ENCODE results near the gene ITGB7. TPM values are rescaled to one million over a fixed set of nuclear protein-coding genes. Genes with fewer than 3 reads are reported as not detected.
A peak's percentile ranks its signal among the peaks of the same experiment; 100 is the strongest.

The ITGB7 gene
- total RNA-seq, 2 donors from 2014 or later: 2.3 to 4.9 TPM

DNA sequence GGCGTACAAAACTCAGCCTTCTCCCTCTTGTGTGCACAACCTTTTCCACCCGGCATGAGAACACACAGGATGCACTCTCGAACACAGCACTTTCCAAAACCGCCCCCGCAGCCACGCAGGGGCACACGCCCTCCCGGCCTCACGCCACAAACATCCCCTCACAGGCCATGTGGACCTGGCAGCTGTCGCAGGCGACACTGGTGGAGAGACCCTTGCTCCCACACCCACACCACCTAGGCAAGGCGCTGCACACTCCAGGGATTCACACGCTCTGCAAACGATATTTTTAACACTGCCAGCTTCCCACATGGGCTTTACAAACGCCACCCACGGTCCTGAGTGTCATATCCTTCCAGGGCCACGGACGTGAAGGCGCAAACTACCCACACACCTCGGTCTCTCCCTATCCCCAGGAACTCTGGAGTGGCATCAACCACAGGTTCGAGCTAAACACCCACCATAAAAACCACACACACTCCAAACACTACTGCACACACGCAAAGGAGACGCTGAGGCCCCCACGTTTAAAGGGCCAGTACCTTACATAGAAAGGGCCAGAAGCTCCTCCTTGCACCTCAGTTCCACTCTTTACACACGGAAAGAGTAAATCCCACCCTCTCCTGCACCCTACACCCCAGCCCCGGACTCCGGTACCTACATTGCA lies 12.4 kb upstream of the ITGB7 start:
- no peaks in the 10 kb centered on the region for H3K9me3 ChIP-seq
- peak in 1 of 3 donors; percentile 15 for TF ChIP-seq POLR2A (IDR thresholded peaks at IDR 0.05)
- TF ChIP-seq, protein P1, sequence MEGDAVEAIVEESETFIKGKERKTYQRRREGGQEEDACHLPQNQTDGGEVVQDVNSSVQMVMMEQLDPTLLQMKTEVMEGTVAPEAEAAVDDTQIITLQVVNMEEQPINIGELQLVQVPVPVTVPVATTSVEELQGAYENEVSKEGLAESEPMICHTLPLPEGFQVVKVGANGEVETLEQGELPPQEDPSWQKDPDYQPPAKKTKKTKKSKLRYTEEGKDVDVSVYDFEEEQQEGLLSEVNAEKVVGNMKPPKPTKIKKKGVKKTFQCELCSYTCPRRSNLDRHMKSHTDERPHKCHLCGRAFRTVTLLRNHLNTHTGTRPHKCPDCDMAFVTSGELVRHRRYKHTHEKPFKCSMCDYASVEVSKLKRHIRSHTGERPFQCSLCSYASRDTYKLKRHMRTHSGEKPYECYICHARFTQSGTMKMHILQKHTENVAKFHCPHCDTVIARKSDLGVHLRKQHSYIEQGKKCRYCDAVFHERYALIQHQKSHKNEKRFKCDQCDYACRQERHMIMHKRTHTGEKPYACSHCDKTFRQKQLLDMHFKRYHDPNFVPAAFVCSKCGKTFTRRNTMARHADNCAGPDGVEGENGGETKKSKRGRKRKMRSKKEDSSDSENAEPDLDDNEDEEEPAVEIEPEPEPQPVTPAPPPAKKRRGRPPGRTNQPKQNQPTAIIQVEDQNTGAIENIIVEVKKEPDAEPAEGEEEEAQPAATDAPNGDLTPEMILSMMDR (IDR thresholded peaks at IDR 0.05): no peak
- H3K4me1 ChIP-seq: peaks cover 56% of the 10 kb centered on the region
- 11 to 32% methylated on average over 25 to 27 of the region's 27 CpGs for WGBS, 2 donors
- intact Hi-C loops (cut with DNase I): no loop called here
- no peaks in the 10 kb centered on the region for H3K27me3 ChIP-seq
- H3K4me3 ChIP-seq: peak overlapping the region; percentile 60 to 73
- H3K27ac ChIP-seq: peak overlapping the region; percentile 11 to 100 (median 96)
- H3K36me3 ChIP-seq (replicated peaks in 1 of 2; ENCODE audit: insufficient read depth in 1 of 2, low read depth in 2 of 2): no peaks in the 10 kb centered on the region
- peak in 2 of 4 donors; percentile 30 to 32 for DNase-seq
- ATAC-seq: no peak

DNA sequence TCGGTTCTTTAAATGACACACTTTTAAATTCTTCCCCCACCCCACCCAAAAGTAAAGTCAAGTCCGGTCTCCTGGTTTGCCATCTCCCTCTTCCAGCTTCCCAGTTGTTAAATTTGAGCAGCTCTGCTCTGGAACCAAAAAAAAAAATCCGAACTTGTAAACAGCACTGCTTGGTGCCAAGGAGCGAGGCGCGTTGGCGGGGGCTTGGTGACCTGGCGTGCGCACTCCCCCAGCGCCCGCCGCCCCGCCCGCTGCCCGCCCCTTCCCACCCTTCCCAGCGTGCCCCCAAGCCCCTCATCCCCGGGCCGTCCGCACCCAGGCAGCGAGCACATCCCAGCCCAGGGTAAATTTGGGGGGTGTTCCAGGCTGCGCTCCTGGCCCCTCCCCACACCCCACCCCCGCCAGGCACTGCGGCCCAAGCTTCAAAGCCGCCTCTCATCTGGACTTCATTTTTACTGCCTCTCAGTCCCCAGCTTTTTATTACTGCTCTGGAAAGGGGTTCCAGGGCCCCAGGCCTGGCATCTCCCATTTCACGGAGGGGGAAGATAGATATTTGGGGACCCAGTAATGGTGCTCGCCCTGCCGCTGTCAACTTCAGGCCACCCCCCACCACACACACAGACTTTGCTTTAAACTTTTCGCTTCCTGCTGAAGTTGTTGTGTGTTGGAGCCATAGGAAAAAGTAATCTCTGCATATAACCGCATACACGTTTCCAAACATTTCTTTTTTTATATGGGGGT lies 11.7 kb upstream of the ITGB7 start:
- 62 to 70% methylated on average over 20 to 28 of the region's 30 CpGs for WGBS, 2 donors

DNA sequence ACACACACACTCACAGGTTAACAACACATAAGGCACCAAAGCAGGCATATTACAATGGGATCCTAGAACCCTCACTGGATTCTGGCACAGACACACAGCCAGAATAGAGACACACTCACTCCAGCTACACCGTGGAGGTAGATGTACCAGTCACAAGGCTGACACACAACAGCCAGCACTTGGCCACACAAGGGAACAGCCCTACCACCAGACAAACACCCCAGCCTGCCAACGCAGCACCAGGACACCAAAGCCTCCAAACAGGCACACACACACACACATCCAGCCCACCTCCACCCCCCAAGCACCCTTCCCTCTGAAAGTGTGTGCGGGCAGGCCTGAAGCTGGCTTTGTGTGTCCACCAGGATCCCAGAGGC lies 10.9 kb upstream of the ITGB7 start:
- Histone ChIP-seq H3K27me3 (no peaks in the 10 kb centered on the region), H3K9me3 (no peaks in the 10 kb centered on the region), H3K36me3 (replicated peaks in 1 of 2; ENCODE audit: insufficient read depth in 1 of 2, low read depth in 2 of 2) (no peaks in the 10 kb centered on the region), H3K4me1 (peaks cover 43% of the 10 kb centered on the region), H3K27ac (peak overlapping the region in 1 of 4 donors; percentile 33), H3K4me3 (no peak overlapping the region)
- TF ChIP-seq POLR2A (IDR thresholded peaks at IDR 0.05): no peak
- TF ChIP-seq, protein P1 (IDR thresholded peaks at IDR 0.05): no peak
- intact Hi-C loops (cut with DNase I): no loop called here
- WGBS, 2 donors: 0 to 56% methylated on average over 1 to 3 of the region's 3 CpGs
- ATAC-seq (no peak), DNase-seq (no peak)

More for the DNA sequence above, 11.7 kb upstream of the ITGB7 start:
- Histone ChIP-seq H3K4me1 (peaks cover 51% of the 10 kb centered on the region), H3K27me3 (no peaks in the 10 kb centered on the region), H3K9me3 (no peaks in the 10 kb centered on the region), H3K36me3 (replicated peaks in 1 of 2; ENCODE audit: insufficient read depth in 1 of 2, low read depth in 2 of 2) (no peaks in the 10 kb centered on the region), H3K27ac (peak overlapping the region in 2 of 4 donors; percentile 98 to 100), H3K4me3 (no peak overlapping the region)
- DNase-seq: no peak
- intact Hi-C loops (cut with DNase I): no loop called here
- no peak for ATAC-seq
- no peak for TF ChIP-seq POLR2A (IDR thresholded peaks at IDR 0.05)
- TF ChIP-seq, protein P1 (IDR thresholded peaks at IDR 0.05): no peak

DNA sequence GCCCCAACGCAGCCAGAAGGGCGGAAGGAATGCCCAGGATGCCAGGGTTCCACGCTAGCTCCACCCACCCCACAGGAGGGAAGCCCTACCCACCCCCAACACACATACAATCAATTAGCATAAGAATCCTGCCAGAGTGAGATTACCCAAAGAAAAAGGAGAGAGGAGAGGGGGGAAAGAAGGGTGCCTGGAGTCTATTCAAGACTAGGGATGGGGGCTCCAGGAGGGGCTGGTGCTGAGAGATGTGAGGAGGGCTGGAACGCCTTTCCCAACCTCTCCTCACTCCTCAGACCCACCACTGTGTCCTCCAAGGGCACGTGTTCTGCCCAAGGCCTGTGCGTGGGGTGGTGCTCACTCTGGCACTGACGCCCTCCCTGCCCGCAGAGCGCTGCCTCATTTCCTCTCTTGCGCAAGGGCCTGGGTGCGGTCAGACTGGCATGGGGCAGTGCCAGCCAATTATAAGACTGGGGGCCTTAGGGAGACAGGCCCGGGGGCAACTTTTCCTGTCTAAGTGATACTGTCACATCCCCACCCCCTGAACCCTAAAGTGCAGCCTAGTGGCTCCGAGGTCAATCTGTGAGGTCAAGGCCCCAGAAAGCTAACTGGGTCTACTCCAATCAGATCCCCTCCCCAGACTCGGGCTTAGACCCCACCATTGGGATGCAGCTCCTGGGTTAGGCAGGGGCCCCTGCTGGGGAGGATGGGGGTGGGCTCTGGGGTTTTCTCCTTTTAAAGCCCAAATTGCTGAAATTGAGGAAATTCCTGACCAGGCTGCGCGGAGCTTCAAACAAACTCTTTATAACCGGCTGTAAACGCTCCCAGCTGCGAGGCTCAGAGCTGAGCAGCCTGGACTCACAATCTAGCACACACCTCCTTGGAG lies 10.2 kb upstream of the ITGB7 start:
- Histone ChIP-seq H3K27me3 (no peaks in the 10 kb centered on the region), H3K36me3 (replicated peaks in 1 of 2; ENCODE audit: insufficient read depth in 1 of 2, low read depth in 2 of 2) (no peaks in the 10 kb centered on the region), H3K4me1 (peaks cover 36% of the 10 kb centered on the region), H3K4me3 (no peak overlapping the region), H3K27ac (peak overlapping the region in 2 of 4 donors; percentile 10 to 33), H3K9me3 (no peaks in the 10 kb centered on the region)
- WGBS, 2 donors: 52 to 70% methylated on average over 9 to 19 of the region's 19 CpGs
- peak in 3 of 4 donors; percentile 47 to 55 (median 49) for DNase-seq
- no peak for TF ChIP-seq POLR2A (IDR thresholded peaks at IDR 0.05)
- TF ChIP-seq, protein P1 (IDR thresholded peaks at IDR 0.05): no peak
- intact Hi-C loops (cut with DNase I): no loop called here
- ATAC-seq: no peak

All from body of pancreas (tissue), 4 donors.